ENCODE data around the gene RNF220.

- TF ChIP-seq POLR2A (IDR thresholded peaks at IDR 0.05) (no peak), POLR2AphosphoS5 (IDR thresholded peaks at IDR 0.05) (no peak)
Observed at GRCh38 chr1:44647896-44648295, 242.8 kb downstream of the RNF220 start.

Data from spleen (tissue), 3 donors.